HFF-Myc (cell line): ENCODE data around the gene PRDM10.

ENCODE experiments used
- DNase-seq: peaks from one replicate; pipeline ENCODE4 v3.0.0-alpha.2; 2011; ENCODE audit warnings: low read depth; ENCODE audit errors: extremely low read depth
- H3K4me3 ChIP-seq: replicated peaks from 2 replicates; pipeline ENCODE4 v1.5.1; 2011; ENCODE audit warnings: low read depth, mild to moderate bottlenecking, control low read depth, low read length
- CTCF ChIP-seq: IDR thresholded peaks from 2 replicates; pipeline ENCODE4 v1.5.1; 2012; ENCODE audit warnings: mild to moderate bottlenecking, low read depth, low read length, control low read depth; ENCODE audit errors: missing control alignments

PRDM10 gene

GRCh38 chr11:130000552-130001176, 2.0 kb downstream of the PRDM10 start:
- no peak for TF ChIP-seq CTCF
- DNase-seq = no peak

GRCh38 chr11:129999407-129999806, 3.2 kb downstream of the PRDM10 start:
- TF ChIP-seq CTCF = no peak
- DNase-seq = no peak
- no peak overlapping the region for H3K4me3 ChIP-seq

More at GRCh38 chr11:130000552-130001176, 2.0 kb downstream of the PRDM10 start:
- H3K4me3 ChIP-seq = peak overlapping the region; percentile 74

- no peak for DNase-seq
- no peak overlapping the region for H3K4me3 ChIP-seq
- TF ChIP-seq CTCF = no peak
Observed at GRCh38 chr11:129998905-129999304, 3.7 kb downstream of the PRDM10 start.

- TF ChIP-seq CTCF = no peak
- no peak overlapping the region for H3K4me3 ChIP-seq
- DNase-seq = no peak
Observed at GRCh38 chr11:129998107-129998506, 4.5 kb downstream of the PRDM10 start.

GRCh38 chr11:129997513-129997912, 5.1 kb downstream of the PRDM10 start:
- no peak overlapping the region for H3K4me3 ChIP-seq
- no peak for TF ChIP-seq CTCF
- no peak for DNase-seq

GRCh38 chr11:129996113-129996870, 6.3 kb downstream of the PRDM10 start:
- TF ChIP-seq CTCF = no peak
- H3K4me3 ChIP-seq = no peak overlapping the region
- no peak for DNase-seq
